Endodermal cell (in vitro differentiated cells): Measurements from ENCODE around the gene HOXB4. TPM values are rescaled to one million over a fixed set of nuclear protein-coding genes. Genes with fewer than 3 reads are reported as not detected.

Experiments
- DNase-seq: peaks from one replicate; pipeline ENCODE4 v3.0.0-alpha.2; 2017
- H3K27ac ChIP-seq: 2 replicates; pipeline ENCODE4 v1.5.1; 2013; ENCODE audit warnings: mild to moderate bottlenecking, low read depth, low read length, moderate library complexity
- H3K27me3 ChIP-seq: 2 replicates; pipeline ENCODE4 v1.6.1; 2013; ENCODE audit warnings: mild to moderate bottlenecking, low read length, moderate library complexity; ENCODE audit not compliant: insufficient read depth, control insufficient read depth, poor library complexity, severe bottlenecking
- H3K36me3 ChIP-seq: 2 replicates; pipeline ENCODE4 v1.7.0; 2013; ENCODE audit warnings: mild to moderate bottlenecking, low read length, moderate library complexity; ENCODE audit not compliant: control insufficient read depth, insufficient read depth
- H3K4me1 ChIP-seq: one replicate; pipeline ENCODE4 v1.7.0; 2013; ENCODE audit warnings: low read length; ENCODE audit not compliant: control insufficient read depth, insufficient read depth
- H3K4me3 ChIP-seq: 2 replicates; pipeline ENCODE4 v1.5.1; 2013; ENCODE audit warnings: mild to moderate bottlenecking, low read length, moderate library complexity
- H3K9ac ChIP-seq: 2 replicates; pipeline ENCODE4 v1.6.1; 2013; ENCODE audit warnings: mild to moderate bottlenecking, low read length, moderate library complexity; ENCODE audit not compliant: poor library complexity, severe bottlenecking; ENCODE audit errors: extremely low read depth
- H3K9me3 ChIP-seq: 2 replicates; pipeline ENCODE4 v1.6.1; 2013; ENCODE audit warnings: mild to moderate bottlenecking, low read length, moderate library complexity; ENCODE audit not compliant: control insufficient read depth
- H3K27ac Mint-ChIP-seq: 2 replicates; pipeline ENCODE4 v1.8.0; 2020; ENCODE audit warnings: mixed read lengths
- H3K27me3 Mint-ChIP-seq: 2 replicates; pipeline ENCODE4 v1.8.0; 2021; ENCODE audit warnings: mild to moderate bottlenecking, mixed read lengths; ENCODE audit not compliant: insufficient read depth
- H3K36me3 Mint-ChIP-seq: 2 replicates; pipeline ENCODE4 v1.8.0; 2020; ENCODE audit warnings: low read depth, mixed read lengths
- H3K4me1 Mint-ChIP-seq: 2 replicates; pipeline ENCODE4 v1.8.0; 2020; ENCODE audit warnings: mixed read lengths
- H3K4me3 Mint-ChIP-seq: 2 replicates; pipeline ENCODE4 v1.8.0; 2020; ENCODE audit warnings: mild to moderate bottlenecking, moderate library complexity, mixed read lengths
- H3K9me3 Mint-ChIP-seq: 2 replicates; pipeline ENCODE4 v1.8.0; 2020; ENCODE audit warnings: mild to moderate bottlenecking, mixed read lengths
- CTCF ChIP-seq: fragments of 200-600 bp; sonication (generic); conservative IDR thresholded peaks from 2 replicates; pipeline ENCODE4 v1.5.0; 2021; ENCODE audit warnings: antibody characterized with exemption, mild to moderate bottlenecking
- WGBS, 2 experiments: methylation state at CpG; one replicate each; pipeline versions ENCODE4 v1.1.5 to v1.1.7; 2013; ENCODE audit warnings: missing lambda C conversion rate in 2 of 2, mixed read lengths in 1 of 2; ENCODE audit not compliant: insufficient coverage in 1 of 2, insufficient read length in 1 of 2; 5-methylcytosine and 5-hydroxymethylcytosine counted together
- total RNA-seq, 2 donors: library from RNA; stranded (reverse); fragmentation: NEBNext Ultra II Directional in 1 of 2; extraction: Animal tissue kit (Norgen Biotek cat#: 25700) in 1 of 2; gene quantifications; 2 replicates in 1 of 2; 3 replicates in 1 of 2; pipeline ENCODE4 v1.2.1, GENCODE V29; 2021

HOXB4 gene
- total RNA-seq, 2 donors from 2014 or later, result not detected

- Histone ChIP-seq H3K9me3 (no peaks in the 10 kb centered on the region), H3K27ac (peak within 1 kb of the TSS; percentile 95), H3K27me3 (peaks cover 100% of the 10 kb centered on the region), H3K4me3 (peak within 1 kb of the TSS; percentile 82), H3K4me1 (peaks cover 10% of the 10 kb centered on the region), H3K36me3 (no peaks in the 10 kb centered on the region), H3K9ac (no peak within 1 kb of the TSS)
- WGBS, 2 experiments, result 29% methylated on average over 12 of the region's 12 CpGs; no CpG with 5 or more reads in 1 of the 2 experiments
- H3K4me3 Mint-ChIP-seq, result peak within 1 kb of the TSS; percentile 46
- DNase-seq, result peak; percentile 83
- no peak within 1 kb of the TSS for H3K27ac Mint-ChIP-seq
- H3K4me1 Mint-ChIP-seq, result peaks cover 32% of the 10 kb centered on the region
- H3K9me3 Mint-ChIP-seq, result no peaks in the 10 kb centered on the region
- H3K36me3 Mint-ChIP-seq, result no peaks in the 10 kb centered on the region
- peaks cover 97% of the 10 kb centered on the region for H3K27me3 Mint-ChIP-seq
- no peak for TF ChIP-seq CTCF
These were observed 33.2 kb downstream of the HOXB4 start, which contains the start of gene HOXB2 for GRCh38 chr17:48545022-48545375. HOXB2 (minus strand) TSS chr17:48545109; CDS start chr17:48544911, 198 bp downstream.

- Histone ChIP-seq H3K9ac (no peak overlapping the region), H3K4me3 (peak overlapping the region; percentile 82), H3K9me3 (no peaks in the 10 kb centered on the region), H3K4me1 (peaks cover 10% of the 10 kb centered on the region), H3K27ac (peak overlapping the region; percentile 95), H3K36me3 (no peaks in the 10 kb centered on the region), H3K27me3 (peaks cover 100% of the 10 kb centered on the region)
- TF ChIP-seq CTCF, result no peak
- WGBS, 2 experiments, result 4% methylated on average over 29 of the region's 38 CpGs; no CpG with 5 or more reads in 1 of the 2 experiments
- peaks cover 32% of the 10 kb centered on the region for H3K4me1 Mint-ChIP-seq
- peaks cover 97% of the 10 kb centered on the region for H3K27me3 Mint-ChIP-seq
- no peaks in the 10 kb centered on the region for H3K36me3 Mint-ChIP-seq
- DNase-seq, result peak; percentile 90
- H3K4me3 Mint-ChIP-seq, result peak overlapping the region; percentile 46
- no peak overlapping the region for H3K27ac Mint-ChIP-seq
- H3K9me3 Mint-ChIP-seq, result no peaks in the 10 kb centered on the region
These were observed 33.7 kb downstream of the HOXB4 start for GRCh38 chr17:48544349-48545021.

GRCh38 chr17:48543854-48544348 lies 34.2 kb downstream of the HOXB4 start:
- 4 to 8% methylated on average over 6 to 20 of the region's 20 CpGs for WGBS, 2 experiments
- Mint-ChIP-seq H3K27me3 (peaks cover 97% of the 10 kb centered on the region), H3K4me3 (peak overlapping the region; percentile 46), H3K9me3 (no peaks in the 10 kb centered on the region), H3K36me3 (no peaks in the 10 kb centered on the region), H3K4me1 (peaks cover 30% of the 10 kb centered on the region), H3K27ac (no peak overlapping the region)
- Histone ChIP-seq H3K9ac (no peak overlapping the region), H3K4me3 (peak overlapping the region; percentile 82), H3K27ac (peak overlapping the region; percentile 95), H3K9me3 (no peaks in the 10 kb centered on the region), H3K36me3 (no peaks in the 10 kb centered on the region), H3K4me1 (peaks cover 8% of the 10 kb centered on the region), H3K27me3 (peaks cover 100% of the 10 kb centered on the region)
- no peak for DNase-seq
- TF ChIP-seq CTCF, result no peak
